Measurements from ENCODE around the gene TNNT3.

The TNNT3 gene

DNA sequence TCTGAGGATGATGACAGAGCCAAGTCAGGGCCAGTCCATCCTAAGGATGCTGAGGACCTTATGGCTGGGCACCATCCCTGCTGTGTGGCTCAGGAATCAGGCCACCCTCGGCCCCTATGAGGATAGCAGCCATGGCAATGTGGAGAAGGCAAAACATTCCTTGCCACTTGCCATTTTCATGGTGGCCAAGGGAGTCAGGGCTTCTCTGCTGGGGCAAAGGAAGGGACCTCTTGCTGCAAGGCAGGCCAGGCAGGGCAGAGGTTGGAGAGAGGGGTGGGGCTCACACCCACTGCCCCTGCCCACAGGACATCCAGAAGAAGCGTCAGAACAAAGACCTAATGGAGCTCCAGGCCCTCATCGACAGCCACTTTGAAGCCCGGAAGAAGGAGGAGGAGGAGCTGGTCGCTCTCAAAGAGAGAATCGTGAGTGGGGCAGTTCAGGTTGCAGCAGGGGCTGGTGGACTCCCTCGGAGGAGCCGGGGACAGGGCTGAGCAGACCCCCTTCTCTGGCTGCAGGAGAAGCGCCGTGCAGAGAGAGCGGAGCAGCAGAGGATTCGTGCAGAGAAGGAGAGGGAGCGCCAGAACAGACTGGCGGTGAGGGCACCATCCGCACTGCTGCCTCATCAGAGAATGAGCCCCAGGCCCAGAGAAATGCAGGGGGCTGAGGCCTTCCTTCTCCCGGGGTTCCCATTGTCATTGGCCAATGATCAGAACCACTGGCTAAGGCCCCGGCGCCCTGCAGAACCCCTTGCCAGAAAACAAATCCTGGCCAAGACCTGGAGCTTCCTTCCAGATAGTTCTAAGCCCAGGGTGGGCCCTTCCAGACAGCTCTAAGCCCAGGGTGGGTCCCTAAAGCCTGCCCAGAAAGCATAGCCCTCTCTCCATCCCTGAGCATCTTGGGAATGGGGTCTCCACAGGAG lies 14.2 kb downstream of the TNNT3 start:
- in situ Hi-C loops (cut with HindIII; ENCODE audit: low sequenced_read_pairs): no loop called here

DNA sequence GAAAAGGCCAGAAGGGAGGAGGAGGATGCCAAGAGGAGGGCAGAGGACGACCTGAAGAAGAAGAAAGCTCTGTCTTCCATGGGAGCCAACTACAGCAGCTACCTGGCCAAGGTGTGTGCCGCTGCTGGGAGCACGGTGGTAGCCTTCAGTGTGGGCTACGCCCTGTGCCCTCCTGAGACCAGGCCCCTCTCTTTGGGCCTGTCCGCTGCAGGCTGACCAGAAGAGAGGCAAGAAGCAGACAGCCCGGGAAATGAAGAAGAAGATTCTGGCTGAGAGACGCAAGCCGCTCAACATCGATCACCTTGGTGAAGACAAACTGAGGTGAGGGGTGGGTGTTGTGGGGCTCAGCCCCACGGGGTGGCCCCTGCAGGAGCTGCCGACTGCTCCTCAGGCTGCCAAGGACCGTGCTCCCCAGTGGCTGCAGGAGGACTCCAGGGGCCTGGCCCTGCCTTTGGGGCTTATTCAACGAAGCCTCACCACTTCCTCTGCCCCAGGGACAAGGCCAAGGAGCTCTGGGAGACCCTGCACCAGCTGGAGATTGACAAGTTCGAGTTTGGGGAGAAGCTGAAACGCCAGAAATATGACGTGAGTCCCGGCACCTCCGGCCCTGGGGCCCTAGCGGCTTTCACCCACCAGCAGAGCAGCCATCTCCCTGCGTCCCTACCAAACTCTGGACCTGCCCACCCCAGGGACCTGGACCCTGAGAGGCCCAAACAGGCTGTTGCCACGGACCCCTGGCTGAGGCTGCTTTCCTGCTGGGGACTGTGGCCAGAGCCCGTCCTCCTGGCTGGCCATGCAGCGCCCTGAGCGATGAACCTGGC lies 15.0 kb downstream of the TNNT3 start:
- no peak overlapping the region for H3K4me3 ChIP-seq (ENCODE audit: low read depth, low read length)
- TF ChIP-seq, protein P1, sequence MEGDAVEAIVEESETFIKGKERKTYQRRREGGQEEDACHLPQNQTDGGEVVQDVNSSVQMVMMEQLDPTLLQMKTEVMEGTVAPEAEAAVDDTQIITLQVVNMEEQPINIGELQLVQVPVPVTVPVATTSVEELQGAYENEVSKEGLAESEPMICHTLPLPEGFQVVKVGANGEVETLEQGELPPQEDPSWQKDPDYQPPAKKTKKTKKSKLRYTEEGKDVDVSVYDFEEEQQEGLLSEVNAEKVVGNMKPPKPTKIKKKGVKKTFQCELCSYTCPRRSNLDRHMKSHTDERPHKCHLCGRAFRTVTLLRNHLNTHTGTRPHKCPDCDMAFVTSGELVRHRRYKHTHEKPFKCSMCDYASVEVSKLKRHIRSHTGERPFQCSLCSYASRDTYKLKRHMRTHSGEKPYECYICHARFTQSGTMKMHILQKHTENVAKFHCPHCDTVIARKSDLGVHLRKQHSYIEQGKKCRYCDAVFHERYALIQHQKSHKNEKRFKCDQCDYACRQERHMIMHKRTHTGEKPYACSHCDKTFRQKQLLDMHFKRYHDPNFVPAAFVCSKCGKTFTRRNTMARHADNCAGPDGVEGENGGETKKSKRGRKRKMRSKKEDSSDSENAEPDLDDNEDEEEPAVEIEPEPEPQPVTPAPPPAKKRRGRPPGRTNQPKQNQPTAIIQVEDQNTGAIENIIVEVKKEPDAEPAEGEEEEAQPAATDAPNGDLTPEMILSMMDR (IDR thresholded peaks at IDR 0.05; ENCODE audit: low read depth, low read length): no peak
- DNase-seq (ENCODE audit: low read depth, low spot score): no peak
- in situ Hi-C loops (cut with HindIII; ENCODE audit: low sequenced_read_pairs): no loop called here

More for the DNA sequence above, 14.2 kb downstream of the TNNT3 start:
- H3K4me3 ChIP-seq (ENCODE audit: low read depth, low read length): no peak overlapping the region
- no peak for DNase-seq (ENCODE audit: low read depth, low spot score)
- TF ChIP-seq, protein P1 (IDR thresholded peaks at IDR 0.05; ENCODE audit: low read depth, low read length): no peak

DNA sequence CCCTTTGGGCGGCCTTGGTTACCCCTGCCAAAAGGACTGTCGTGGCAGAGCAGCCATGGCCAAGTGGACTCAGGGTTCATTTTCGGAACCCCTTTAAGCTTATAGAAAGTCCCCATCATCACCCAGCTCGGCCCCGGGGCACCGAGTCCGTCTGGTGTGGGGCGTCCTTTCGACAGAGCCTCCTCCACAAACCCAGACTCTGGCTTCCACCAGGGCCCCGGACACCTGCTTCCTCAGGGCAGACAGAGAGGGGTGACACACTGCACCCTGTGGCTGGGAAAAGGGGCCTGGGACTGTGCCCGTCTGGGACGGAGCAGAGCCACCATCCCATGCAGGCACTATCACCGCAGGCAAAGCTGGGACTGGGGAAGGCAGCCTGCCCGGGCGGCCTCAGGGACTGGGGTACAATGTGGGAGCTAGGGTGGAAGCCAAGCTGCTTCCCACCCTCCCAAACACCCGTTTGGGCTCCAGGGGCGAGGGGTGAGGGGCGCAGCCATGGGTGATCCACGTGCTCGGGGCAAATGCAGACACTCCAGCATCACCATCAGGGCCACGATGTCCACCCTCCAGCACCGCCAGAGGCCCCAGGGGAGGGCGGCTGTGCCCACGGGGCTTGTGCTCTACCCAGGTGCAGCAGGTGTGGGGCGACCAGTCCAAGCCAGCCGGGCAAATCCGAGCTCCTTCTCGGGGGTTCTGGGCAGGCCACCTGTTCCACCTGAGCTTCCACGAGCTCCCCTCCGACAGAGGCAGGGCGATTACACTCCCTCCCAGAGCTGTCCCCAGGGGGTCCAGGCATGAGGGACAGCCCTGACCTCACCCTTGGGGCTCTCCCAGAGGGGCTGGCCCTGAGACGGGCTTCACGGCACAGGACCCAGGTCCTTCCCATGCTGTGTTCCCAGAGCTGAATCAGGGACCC lies 15.9 kb downstream of the TNNT3 start:
- TF ChIP-seq, protein P1 (IDR thresholded peaks at IDR 0.05; ENCODE audit: low read depth, low read length): no peak
- in situ Hi-C loops (cut with HindIII; ENCODE audit: low sequenced_read_pairs): no loop called here

DNA sequence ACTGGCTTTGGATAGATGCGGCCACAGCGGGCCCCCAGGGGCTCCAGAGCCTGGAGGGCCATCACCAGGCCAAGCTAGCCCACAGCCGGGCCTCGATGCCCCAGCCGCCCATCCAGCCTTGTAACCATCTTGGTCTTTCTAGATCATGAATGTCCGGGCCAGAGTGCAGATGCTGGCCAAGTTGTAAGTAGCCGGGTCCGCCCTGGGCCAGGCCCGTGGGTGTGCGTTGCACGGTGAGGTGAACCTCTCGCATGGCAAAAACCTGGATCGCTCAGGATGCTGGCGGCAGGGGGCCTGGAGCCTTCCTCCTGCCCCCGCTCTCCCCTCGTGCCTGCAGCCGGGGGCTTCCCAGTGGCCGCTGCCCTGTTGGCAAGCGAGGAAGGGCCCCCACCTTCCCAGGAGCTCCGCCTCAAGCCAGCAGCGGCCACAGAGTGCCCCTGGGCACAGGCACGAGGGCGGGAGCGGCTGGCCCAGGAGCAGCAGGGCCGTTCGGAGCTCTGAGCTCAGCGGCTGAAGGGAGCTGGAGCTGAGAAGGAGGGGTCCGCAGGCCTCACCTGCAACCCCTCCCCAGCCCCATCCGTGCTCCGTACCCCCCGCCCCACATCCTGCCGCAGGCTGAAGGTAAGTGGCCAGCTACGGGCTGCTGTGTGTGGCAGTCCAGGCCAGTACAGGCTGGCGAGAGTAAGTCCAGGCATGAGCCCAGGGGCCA lies 16.7 kb downstream of the TNNT3 start:
- TF ChIP-seq, protein P1 (IDR thresholded peaks at IDR 0.05; ENCODE audit: low read depth, low read length): no peak
- no peak overlapping the region for H3K4me3 ChIP-seq (ENCODE audit: low read depth, low read length)
- in situ Hi-C loops (cut with HindIII; ENCODE audit: low sequenced_read_pairs): no loop called here
- no peak for DNase-seq (ENCODE audit: low read depth, low spot score)

More for the DNA sequence above, 15.9 kb downstream of the TNNT3 start:
- no peak for DNase-seq (ENCODE audit: low read depth, low spot score)
- H3K4me3 ChIP-seq (ENCODE audit: low read depth, low read length): no peak overlapping the region

DNA sequence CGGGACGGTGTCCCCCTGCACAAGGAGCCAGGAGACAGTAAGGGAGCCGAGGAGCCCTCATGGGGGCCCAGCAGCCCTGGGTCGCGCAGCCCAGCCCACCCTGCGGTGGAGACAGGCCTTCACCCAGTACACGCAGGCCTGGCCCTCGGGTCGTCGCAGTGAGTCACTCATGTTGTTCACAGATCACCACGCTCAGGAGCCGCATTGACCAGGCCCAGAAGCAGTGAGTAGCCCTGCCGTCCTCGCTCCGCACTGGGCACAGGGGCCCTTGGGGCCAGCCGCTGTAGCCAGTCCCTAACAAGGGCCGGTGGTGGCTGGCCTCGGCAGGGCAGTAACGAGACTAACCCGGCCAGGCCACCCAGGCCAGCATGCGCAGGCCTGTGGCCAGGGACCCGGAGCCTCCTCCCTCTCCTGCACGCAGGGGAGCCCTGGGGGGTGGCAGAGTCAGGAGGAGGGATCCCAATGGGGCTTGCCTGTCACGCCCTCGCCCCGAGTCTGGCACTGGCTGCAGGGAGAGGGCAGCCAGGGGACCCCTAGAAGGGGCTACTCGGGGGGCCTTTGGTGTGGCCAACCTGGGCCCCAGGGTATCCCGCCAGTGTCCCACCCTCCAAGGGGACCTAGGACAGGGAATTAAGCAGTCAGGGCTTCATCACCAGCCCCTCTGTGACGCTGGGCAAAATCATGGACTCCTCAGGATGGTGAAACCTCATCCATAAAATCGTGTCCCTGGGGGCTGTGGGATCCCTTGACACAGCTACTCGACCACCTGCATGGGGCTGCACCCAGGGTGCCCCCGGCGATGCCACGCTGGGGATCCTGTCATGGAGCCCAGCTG lies 17.5 kb downstream of the TNNT3 start:
- in situ Hi-C loops (cut with HindIII; ENCODE audit: low sequenced_read_pairs): no loop called here
- H3K4me3 ChIP-seq (ENCODE audit: low read depth, low read length): no peak overlapping the region
- DNase-seq (ENCODE audit: low read depth, low spot score): no peak
- TF ChIP-seq, protein P1 (IDR thresholded peaks at IDR 0.05; ENCODE audit: low read depth, low read length): no peak
